Right cardiac atrium (tissue), 5 donors: ENCODE results near the gene RGS6. TPM values are rescaled to one million over a fixed set of nuclear protein-coding genes. Genes with fewer than 3 reads are reported as not detected.

ENCODE experiments used
- ATAC-seq, 2 donors: fragments of 200-7000 bp; cut with Tn5 transposase; one replicate each; pipeline versions ENCODE4 v1.8.0 to v1.9.1; 2020; ENCODE audit warnings: moderate library complexity in 2 of 2, mild to moderate bottlenecking in 1 of 2
- DNase-seq, 3 donors: peaks; one replicate each; pipeline ENCODE4 v3.0.0-alpha.2; 2020
- H3K27ac ChIP-seq: one replicate; pipeline ENCODE4 v1.5.1; 2013; ENCODE audit warnings: mild to moderate bottlenecking, low read length, control low read depth, moderate library complexity
- H3K27me3 ChIP-seq: one replicate; pipeline ENCODE4 v1.6.1; 2013; ENCODE audit not compliant: control insufficient read depth, insufficient read depth
- H3K4me1 ChIP-seq: one replicate; pipeline ENCODE4 v1.6.1; 2013; ENCODE audit warnings: low read length; ENCODE audit not compliant: control insufficient read depth, insufficient read depth
- H3K4me3 ChIP-seq: one replicate; pipeline ENCODE4 v1.5.1; 2013; ENCODE audit warnings: low read length, control low read depth
- H3K9me3 ChIP-seq: one replicate; pipeline ENCODE4 v1.6.1; 2013; ENCODE audit warnings: low read length; ENCODE audit not compliant: control insufficient read depth
- WGBS: extraction: QIAGEN DNeasy Blood & Tissue Kit; methylation state at CpG from one replicate; pipeline ENCODE4 v1.1.7; 2013; 5-methylcytosine and 5-hydroxymethylcytosine counted together
- intact Hi-C, 4 donors: fragments of 100-400 bp; cut with DNase I; formaldehyde crosslinking; loops; one replicate each; pipeline versions ENCODE4 v1.11.0 to v1.14.0; 2022 to 2023
- polyA plus RNA-seq: library from polyadenylated mRNA; stranded (reverse); fragments of 200-250 nt; gene quantifications from one replicate; pipeline ENCODE4 v1.2.3, GENCODE V29; 2013
- total RNA-seq, 4 donors: library from RNA; stranded (reverse); fragmentation: NEBNext Ultra II Directional; extraction: Animal tissue kit (Norgen Biotek cat#: 25700); gene quantifications; one replicate each; pipeline ENCODE4 v1.2.1, GENCODE V29; 2021
- donor health status: healthy with polysubstance abuse.
- donor health status: DM: no; HTN: yes; CAD: no.
- donor health status: DM: no; HTN: no; CAD: no.
- donor health status: DM: no; HTN: yes; CAD: no; lungs with severe emphysema.
- donor health status: DM: yes; HTN: yes; CAD: no.

Gene RGS6
- total and polyA plus RNA-seq, 5 donors = 12.7 to 51.4 (median 24.5) TPM

DNA sequence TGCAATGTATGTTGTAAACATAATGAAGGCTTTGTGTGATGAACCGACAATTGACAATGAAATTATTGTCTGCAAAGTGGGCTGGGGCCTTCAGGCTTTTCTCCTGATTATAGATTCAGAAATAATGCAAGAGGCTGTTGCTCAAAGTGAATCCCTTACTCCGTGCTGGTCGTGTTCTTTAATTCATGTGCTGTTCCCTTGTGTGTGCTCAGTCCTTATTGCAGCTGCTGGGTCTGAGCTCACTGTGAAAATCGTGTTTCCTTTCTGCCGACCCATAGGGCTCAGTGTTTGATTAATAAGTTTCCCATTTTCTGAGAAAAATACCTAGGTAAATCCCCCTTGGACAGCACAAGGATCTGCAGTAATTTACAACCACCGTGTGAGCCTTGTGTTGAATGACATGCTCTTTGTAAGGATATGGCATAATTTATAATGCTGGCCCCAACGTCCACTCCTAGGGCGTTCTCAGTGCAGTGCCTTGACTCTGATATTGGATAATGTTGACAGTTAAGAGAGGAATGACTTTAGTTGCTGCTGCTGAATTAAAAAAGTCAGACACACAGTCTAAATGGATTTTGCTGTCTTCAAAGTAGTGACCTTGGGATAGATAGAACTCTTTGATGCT lies 81.6 kb downstream of the RGS6 start:
- H3K4me3 ChIP-seq = no peak overlapping the region
- no peaks in the 10 kb centered on the region for H3K27me3 ChIP-seq
- intact Hi-C loops = no loop called here
- WGBS = 73% methylated on average over 8 of the region's 8 CpGs
- ATAC-seq = no peak
- no peak overlapping the region for H3K27ac ChIP-seq
- no peaks in the 10 kb centered on the region for H3K9me3 ChIP-seq
- no peak for DNase-seq
- no peaks in the 10 kb centered on the region for H3K4me1 ChIP-seq

DNA sequence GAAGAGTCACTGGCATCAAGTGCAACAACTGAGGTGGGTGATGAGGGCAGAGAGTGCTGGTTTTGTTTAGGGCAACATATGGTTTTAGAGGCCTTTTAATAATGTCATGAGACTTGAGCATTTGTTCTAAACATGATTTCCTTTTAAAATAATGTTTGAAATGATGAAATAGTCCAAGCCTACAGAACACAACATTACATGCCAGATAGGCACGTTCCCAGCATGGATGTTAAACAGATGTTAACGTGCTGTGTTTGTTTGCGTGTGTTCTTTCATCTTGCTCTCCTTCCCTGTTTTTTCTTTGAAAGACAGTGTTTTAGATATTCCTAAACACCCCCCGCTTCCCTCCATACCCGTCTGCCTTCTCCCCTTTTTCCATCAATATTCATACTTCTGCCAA lies 82.3 kb downstream of the RGS6 start:
- intact Hi-C loops = no loop called here
- WGBS = 88% methylated on average over 5 of the region's 5 CpGs
- Histone ChIP-seq H3K27ac (no peak overlapping the region), H3K27me3 (no peaks in the 10 kb centered on the region), H3K9me3 (no peaks in the 10 kb centered on the region), H3K4me1 (no peaks in the 10 kb centered on the region), H3K4me3 (no peak overlapping the region)
- DNase-seq (no peak), ATAC-seq (no peak)

DNA sequence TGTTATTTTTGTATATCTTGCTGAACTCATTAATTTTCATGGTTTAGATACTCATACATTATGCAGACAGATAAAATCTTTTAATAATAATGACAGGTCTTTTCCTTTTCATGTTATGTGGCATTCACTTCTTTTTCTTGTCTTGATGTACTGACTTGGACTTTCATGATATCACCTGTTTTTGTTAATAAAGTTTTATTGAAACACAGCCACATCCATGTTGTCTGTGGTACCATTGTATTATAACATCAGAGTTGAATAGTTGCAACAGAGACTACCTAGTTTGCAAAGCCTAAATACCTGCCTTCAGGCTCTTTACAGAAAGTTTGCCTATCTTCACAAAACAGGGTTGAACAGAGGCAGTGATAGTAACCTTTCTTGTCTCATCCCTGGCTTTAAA lies 85.1 kb downstream of the RGS6 start:
- H3K27ac ChIP-seq = no peak overlapping the region
- H3K27me3 ChIP-seq = no peaks in the 10 kb centered on the region
- no peaks in the 10 kb centered on the region for H3K9me3 ChIP-seq
- DNase-seq (no peak), ATAC-seq (no peak)
- no peak overlapping the region for H3K4me3 ChIP-seq
- no peaks in the 10 kb centered on the region for H3K4me1 ChIP-seq
- intact Hi-C loops = no loop called here

GRCh38 chr14:72023128-72024042 lies 91.2 kb downstream of the RGS6 start:
- Histone ChIP-seq H3K4me3 (no peak overlapping the region), H3K27me3 (no peaks in the 10 kb centered on the region), H3K9me3 (no peaks in the 10 kb centered on the region), H3K27ac (no peak overlapping the region), H3K4me1 (peaks cover 5% of the 10 kb centered on the region)
- DNase-seq (no peak), ATAC-seq (no peak)
- WGBS = 50% methylated on average over 7 of the region's 7 CpGs
- intact Hi-C loops = loop anchor here in 1 of 4 donors (10.0 kb wide), 1 partner anchor 271 kb away; no protein-coding TSS in a partner anchor

GRCh38 chr14:72024043-72024407 lies 91.8 kb downstream of the RGS6 start:
- no peaks in the 10 kb centered on the region for H3K9me3 ChIP-seq
- H3K27ac ChIP-seq = no peak overlapping the region
- DNase-seq (no peak), ATAC-seq (peak in 1 of 2 donors; percentile 62)
- intact Hi-C loops = loop anchor here in 1 of 4 donors (10.0 kb wide), 1 partner anchor 271 kb away; no protein-coding TSS in a partner anchor
- no peaks in the 10 kb centered on the region for H3K27me3 ChIP-seq
- WGBS = 34% methylated on average over 6 of the region's 6 CpGs
- H3K4me3 ChIP-seq = no peak overlapping the region
- peaks cover 5% of the 10 kb centered on the region for H3K4me1 ChIP-seq

GRCh38 chr14:72024504-72024903 lies 92.3 kb downstream of the RGS6 start:
- no peaks in the 10 kb centered on the region for H3K9me3 ChIP-seq
- H3K27ac ChIP-seq = no peak overlapping the region
- intact Hi-C loops = loop anchor here in 1 of 4 donors (10.0 kb wide), 1 partner anchor 270 kb away; no protein-coding TSS in a partner anchor
- ATAC-seq = peak; percentile 55 to 68
- H3K4me1 ChIP-seq = peaks cover 5% of the 10 kb centered on the region
- no peak for DNase-seq
- H3K27me3 ChIP-seq = no peaks in the 10 kb centered on the region
- WGBS = 71% methylated on average over 4 of the region's 4 CpGs
- no peak overlapping the region for H3K4me3 ChIP-seq

DNA sequence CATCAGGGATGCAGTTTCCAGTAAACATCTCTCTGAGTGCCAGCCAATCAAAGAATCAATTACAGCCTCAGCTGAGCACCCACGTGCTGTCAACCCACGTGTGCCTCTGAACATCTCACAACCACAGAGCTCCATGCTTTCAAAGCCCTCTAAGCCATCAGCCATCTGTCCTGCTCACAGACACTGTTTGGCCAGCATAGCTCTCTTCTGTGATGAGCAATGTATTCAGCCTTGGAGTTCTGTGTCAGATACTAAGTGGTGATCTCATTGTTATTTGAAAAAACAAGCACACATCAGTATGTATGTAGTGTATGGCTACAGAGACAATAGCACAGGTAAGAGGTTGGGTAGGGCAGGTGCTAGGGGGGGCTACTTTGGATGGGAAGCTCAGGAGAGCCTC lies 94.3 kb downstream of the RGS6 start:
- Histone ChIP-seq H3K27ac (no peak overlapping the region), H3K27me3 (no peaks in the 10 kb centered on the region), H3K4me3 (no peak overlapping the region), H3K9me3 (no peaks in the 10 kb centered on the region), H3K4me1 (peaks cover 5% of the 10 kb centered on the region)
- intact Hi-C loops = loop anchor here in 1 of 4 donors (10.0 kb wide), 1 partner anchor 268 kb away; no protein-coding TSS in a partner anchor
- WGBS = 51% methylated on average over 2 of the region's 2 CpGs
- no peak for DNase-seq
- ATAC-seq = no peak

- H3K27me3 ChIP-seq = no peaks in the 10 kb centered on the region
Measured at GRCh38 chr14:72027061-72027460, 94.8 kb downstream of the RGS6 start.

GRCh38 chr14:72033365-72033764 lies 101.1 kb downstream of the RGS6 start:
- Histone ChIP-seq H3K9me3 (no peaks in the 10 kb centered on the region), H3K27me3 (no peaks in the 10 kb centered on the region), H3K27ac (no peak overlapping the region), H3K4me1 (no peaks in the 10 kb centered on the region), H3K4me3 (no peak overlapping the region)
- intact Hi-C loops = no loop called here
- 91% methylated on average over 4 of the region's 4 CpGs for WGBS
- no peak for DNase-seq
- ATAC-seq = no peak

More at GRCh38 chr14:72027061-72027460, 94.8 kb downstream of the RGS6 start:
- intact Hi-C loops = loop anchor here in 1 of 4 donors (10.0 kb wide), 1 partner anchor 268 kb away; no protein-coding TSS in a partner anchor
- Histone ChIP-seq H3K27ac (no peak overlapping the region), H3K4me3 (no peak overlapping the region), H3K9me3 (no peaks in the 10 kb centered on the region), H3K4me1 (peaks cover 5% of the 10 kb centered on the region)
- no peak for ATAC-seq
- DNase-seq = no peak
- 41% methylated on average over 1 of the region's 1 CpG for WGBS

DNA sequence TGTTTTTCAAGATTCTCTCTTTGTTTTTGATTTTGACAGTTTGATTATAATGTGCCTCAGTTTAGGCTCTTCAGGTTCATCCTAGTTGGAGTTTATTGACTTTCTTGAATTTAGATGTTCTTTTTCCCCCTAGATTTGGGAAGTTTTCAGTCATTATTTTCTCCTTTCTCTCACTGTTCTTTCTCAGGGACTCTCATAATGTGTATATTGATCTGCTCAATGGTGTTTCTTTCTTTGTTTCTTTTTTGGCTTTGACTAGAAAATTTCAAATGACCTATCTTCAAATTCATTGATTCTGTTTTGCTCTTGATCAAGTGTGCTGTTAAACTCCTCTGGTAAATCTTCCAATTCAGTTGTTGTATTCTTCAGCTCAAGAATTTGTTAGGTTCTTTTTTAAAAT lies 108.3 kb downstream of the RGS6 start:
- no peak for ATAC-seq
- no peak for DNase-seq
- H3K4me1 ChIP-seq = no peaks in the 10 kb centered on the region
- intact Hi-C loops = no loop called here
- no peaks in the 10 kb centered on the region for H3K27me3 ChIP-seq
- H3K27ac ChIP-seq = no peak overlapping the region
- H3K4me3 ChIP-seq = no peak overlapping the region
- H3K9me3 ChIP-seq = no peaks in the 10 kb centered on the region

DNA sequence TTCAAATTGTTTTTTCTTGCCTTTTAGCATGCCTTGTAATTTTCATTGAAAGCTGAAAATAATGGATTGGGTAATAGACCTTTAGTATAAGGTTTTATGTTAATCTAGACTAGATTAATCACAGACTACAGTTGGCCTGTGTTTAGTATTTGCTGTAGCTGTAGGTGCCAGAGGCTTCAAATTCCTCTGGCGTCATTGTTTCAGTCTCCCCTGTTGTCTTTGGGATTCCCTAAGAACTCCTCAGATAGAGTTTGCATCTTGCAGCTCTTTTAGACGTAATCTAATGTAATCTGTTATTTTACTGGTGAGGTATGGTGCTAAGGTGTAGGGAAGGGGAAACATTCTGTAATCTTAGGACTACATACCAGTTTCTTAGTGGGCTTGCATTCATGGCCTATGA lies 113.0 kb downstream of the RGS6 start:
- DNase-seq (no peak), ATAC-seq (no peak)
- H3K27ac ChIP-seq = no peak overlapping the region
- peaks cover 2% of the 10 kb centered on the region for H3K4me1 ChIP-seq
- 83% methylated on average over 2 of the region's 2 CpGs for WGBS
- H3K9me3 ChIP-seq = no peaks in the 10 kb centered on the region
- no peak overlapping the region for H3K4me3 ChIP-seq
- H3K27me3 ChIP-seq = no peaks in the 10 kb centered on the region
- intact Hi-C loops = no loop called here
